GM19193 (cell line): ENCODE data around the gene PIGQ.

ENCODE experiments used
- POLR2A ChIP-seq: IDR thresholded peaks from 4 replicates; pipeline ENCODE4 v1.6.1; 2011; ENCODE audit not compliant: insufficient read depth, insufficient read length; ENCODE audit errors: extremely low read depth

The PIGQ gene

DNA sequence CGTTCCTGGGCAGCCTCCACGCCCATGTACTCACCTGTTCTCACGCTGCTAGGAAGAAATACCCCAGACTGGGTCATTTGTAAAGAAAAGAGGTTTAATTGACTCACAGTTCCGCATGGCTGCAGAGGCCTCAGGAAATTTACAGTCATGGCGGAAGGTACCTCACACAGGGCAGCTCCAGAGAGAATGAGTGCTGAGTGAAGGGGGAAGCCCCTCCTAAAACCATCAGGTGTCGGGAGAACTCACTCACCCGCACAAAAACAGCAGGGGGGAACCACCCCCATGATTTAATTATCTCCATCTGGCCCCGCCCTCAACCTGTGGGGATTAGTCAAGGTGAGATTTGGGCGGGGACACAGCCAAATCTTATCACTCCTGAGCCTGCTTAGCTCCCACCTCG is 38.3 kb downstream of the PIGQ start:
- TF ChIP-seq POLR2A: no peak

- TF ChIP-seq POLR2A: no peak
Measured at GRCh38 chr16:609316-609715, 39.5 kb downstream of the PIGQ start.

GRCh38 chr16:609984-610383 is 40.2 kb downstream of the PIGQ start:
- no peak for TF ChIP-seq POLR2A

DNA sequence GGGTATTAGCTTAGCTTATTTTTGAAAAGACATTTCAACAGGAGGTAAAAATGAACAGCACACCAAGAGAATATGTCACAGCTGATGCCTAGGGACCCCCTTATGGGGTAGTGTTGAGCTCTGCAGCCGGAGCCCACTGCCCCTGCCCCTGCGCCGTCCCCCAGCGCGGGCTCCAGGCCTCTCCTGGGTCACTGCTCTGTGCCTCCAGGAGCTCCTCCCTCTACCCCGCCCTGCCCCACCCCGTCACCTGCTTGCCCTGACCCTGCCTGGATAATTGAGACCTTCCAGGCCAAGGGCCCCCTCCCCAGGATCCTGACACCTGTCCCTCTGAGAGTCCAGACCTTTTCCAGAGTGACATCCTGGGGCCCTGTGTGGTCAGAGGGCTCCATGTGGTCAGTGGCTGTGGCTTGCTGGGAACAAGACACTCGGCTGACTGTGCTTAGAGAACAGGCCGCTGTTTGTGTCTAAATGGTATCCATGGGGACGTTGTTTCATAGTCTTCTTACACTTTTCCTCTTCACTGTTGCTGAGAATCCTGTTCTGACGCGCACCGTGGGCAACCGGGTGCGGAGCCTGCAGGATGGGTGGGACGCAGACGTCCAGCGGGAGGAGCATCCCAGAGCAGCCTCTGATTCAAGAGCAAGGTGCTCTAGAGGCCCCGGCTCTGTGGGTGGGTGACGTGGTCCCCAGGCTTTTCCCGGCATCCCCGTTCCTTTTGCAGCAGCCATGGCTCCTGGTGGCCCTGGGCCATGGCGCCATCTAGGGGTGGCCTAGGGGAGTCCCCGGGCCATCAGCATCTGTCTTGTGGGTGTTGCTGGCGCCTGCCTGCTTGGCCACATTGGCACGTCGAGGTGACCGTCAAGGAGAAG is 41.0 kb downstream of the PIGQ start:
- TF ChIP-seq POLR2A: no peak

GRCh38 chr16:615122-615521 is 45.4 kb downstream of the PIGQ start:
- no peak for TF ChIP-seq POLR2A

DNA sequence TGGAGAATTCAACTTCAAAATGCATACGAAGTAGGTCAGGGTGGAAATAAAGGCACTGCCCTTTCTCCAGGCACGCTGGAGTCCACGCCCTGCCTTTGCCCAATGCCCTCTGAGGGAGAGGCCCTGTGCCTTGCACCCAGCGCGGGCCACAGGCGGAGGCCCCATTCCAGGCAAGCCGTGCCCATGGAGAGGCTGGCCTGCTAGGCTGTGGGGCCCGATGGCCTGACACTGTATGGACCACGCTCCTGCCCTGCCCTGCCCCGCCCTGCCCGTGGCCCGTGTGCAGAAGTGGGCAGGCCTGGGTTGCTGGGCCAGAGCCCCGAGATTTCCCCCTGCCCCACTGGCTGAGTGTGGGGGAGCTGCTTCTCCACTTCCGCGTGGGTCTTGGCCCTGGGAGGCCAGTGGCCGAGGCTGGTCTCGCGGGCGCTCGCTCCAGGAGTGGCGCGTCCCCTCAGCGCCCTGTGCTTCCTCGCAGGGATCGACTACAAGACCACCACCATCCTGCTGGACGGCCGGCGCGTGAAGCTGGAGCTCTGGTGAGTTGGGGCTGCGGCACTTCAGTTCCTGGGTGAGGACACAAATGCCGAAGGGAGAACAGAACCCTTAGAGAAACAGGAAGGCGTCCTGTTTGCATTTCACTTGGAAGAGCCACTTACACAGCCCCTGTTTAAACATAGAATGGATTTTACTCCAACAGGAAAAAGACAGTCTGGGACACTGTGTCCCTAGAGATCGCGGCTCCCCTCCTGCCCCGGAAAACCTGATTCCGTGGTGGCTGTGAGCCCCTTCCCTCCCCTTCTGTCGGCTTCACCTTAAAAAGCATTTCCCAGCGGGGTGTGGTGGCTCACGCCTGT is 47.2 kb downstream of the PIGQ start:
- TF ChIP-seq POLR2A: no peak

GRCh38 chr16:617855-618254 is 48.1 kb downstream of the PIGQ start:
- no peak for TF ChIP-seq POLR2A

- TF ChIP-seq POLR2A: no peak
Measured at GRCh38 chr16:619476-620100, 49.8 kb downstream of the PIGQ start.

DNA sequence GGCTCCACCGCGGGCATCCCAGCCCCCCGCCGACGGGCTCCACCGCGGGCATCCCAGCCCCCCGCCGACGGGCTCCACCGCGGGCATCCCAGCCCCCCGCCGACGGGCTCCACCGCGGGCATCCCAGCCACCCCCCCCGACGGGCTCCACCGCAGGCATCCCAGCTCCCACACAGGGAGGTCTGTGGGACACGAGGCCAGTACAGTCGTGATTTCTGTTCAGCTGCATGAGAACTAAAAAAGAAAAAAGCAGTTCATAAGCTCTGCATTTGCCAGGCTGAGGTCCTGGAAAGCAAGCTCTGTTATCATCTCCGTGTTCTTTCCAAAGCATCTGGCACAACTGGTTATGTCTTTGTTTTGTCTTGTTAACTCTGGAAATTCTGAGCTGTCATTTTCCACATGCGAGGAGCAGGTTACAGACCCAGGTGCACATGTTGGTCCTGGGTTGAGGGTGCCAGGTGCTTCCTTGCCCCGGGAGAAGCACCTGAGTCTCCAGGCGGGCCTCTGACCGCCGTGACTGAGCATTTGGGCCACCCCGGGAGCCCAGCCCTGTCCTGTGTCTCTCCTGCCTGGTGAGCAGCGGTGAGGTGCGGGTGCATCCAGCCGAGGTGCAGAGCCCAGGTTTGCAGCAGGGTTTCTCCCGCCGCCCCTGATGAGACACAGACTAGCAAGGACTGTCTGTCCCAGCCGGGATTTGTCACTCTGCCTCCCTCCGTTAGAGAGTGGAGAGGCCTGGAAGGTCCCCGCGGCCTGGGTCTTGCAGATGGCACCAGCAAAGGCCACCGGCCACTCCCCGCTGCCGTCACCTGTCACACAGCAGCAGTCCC is 51.1 kb downstream of the PIGQ start:
- TF ChIP-seq POLR2A: no peak

DNA sequence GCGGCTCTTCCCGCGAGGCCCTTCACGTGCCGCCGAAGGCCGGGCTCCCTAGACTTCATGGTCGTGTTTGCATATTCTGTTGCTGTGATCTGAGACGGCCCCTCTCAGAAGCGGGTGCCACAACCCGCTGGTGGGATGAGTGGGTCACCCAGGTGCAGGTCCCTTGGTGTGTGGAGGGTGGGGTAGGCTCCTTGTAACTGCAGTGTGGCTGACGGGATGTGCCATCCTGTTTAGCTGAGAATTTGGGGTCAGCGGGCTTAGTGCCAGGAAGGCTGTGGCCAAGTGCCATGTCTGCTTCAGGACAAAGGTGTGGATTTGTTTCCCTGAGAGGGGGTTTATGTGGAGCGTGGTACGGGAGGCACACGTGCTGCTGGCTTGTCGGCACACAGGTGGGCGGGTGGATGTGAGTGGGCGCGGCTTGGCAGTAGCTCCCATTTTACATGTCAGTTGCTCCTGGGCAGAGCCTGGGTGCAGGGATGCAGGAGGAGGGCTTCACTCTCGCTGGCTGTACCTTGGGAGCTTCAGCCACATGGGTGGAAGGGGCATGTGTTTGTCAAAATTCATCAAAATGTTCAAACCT is 51.8 kb downstream of the PIGQ start:
- no peak for TF ChIP-seq POLR2A

- TF ChIP-seq POLR2A: no peak
Measured at GRCh38 chr16:622920-623280, 53.1 kb downstream of the PIGQ start.

- TF ChIP-seq POLR2A: no peak
Measured at GRCh38 chr16:624526-625070, 54.8 kb downstream of the PIGQ start.

- no peak for TF ChIP-seq POLR2A
Measured at GRCh38 chr16:625117-625976, 55.6 kb downstream of the PIGQ start.
